Activated CD4-positive, CD25-positive, alpha-beta regulatory T cell treated with anti-CD3 and anti-CD28 coated beads, Interleukin-2, amount 50 U/mL, for 16 hours (primary cell): ENCODE results near the gene KRTAP22-2.

Experiments used
- DNase-seq: peaks from one replicate; pipeline ENCODE4 v3.0.0-alpha.2; 2020; ENCODE audit warnings: low read depth, low spot score

Gene KRTAP22-2

GRCh38 chr21:30563072-30563471 is 27.1 kb downstream of the KRTAP22-2 start:
- DNase-seq = no peak

- no peak for DNase-seq
These were observed 28.2 kb downstream of the KRTAP22-2 start for GRCh38 chr21:30561957-30562356.

- DNase-seq = no peak
These were observed 28.8 kb downstream of the KRTAP22-2 start, which contains the start of gene KRTAP19-7 for GRCh38 chr21:30561264-30561895. KRTAP19-7 (minus strand) TSS chr21:30561314; CDS start chr21:30561289, 25 bp downstream.

- DNase-seq = no peak
These were observed 35.1 kb downstream of the KRTAP22-2 start for GRCh38 chr21:30555095-30555494.

- DNase-seq = no peak
These were observed 37.4 kb downstream of the KRTAP22-2 start for GRCh38 chr21:30552782-30553181.

- DNase-seq = no peak
These were observed 48.4 kb downstream of the KRTAP22-2 start, which contains the start of gene KRTAP19-6 for GRCh38 chr21:30541764-30542163. KRTAP19-6 (minus strand) TSS chr21:30541864; CDS start chr21:30541833, 31 bp downstream.
